DLD1 (cell line): ENCODE data around the gene COPRS.

ENCODE experiments used
- in situ Hi-C: cut with HindIII; loops from 2 replicates; pipeline ENCODE4 v1.10.0; 2017; ENCODE audit warnings: low sequenced_read_pairs

The COPRS gene

DNA sequence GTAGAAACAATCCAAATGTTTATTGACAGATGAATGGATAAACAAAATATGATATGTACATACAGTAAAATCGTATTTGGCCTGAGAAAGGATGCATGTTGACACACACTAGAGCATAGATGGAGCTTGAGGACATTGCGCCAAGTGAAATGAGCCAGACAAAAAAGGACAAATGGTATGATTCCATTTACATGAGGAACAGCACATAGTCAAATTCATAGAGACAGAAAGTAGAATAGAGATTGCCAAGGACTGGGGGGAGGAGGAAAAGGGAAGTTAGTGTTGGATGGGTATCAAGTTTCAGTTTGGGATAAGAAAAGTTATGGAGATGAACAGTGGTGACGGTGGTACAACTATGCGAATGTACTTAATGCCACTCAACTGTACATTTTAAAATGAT is 47.9 kb downstream of the COPRS start:
- in situ Hi-C loops, result no loop called here

DNA sequence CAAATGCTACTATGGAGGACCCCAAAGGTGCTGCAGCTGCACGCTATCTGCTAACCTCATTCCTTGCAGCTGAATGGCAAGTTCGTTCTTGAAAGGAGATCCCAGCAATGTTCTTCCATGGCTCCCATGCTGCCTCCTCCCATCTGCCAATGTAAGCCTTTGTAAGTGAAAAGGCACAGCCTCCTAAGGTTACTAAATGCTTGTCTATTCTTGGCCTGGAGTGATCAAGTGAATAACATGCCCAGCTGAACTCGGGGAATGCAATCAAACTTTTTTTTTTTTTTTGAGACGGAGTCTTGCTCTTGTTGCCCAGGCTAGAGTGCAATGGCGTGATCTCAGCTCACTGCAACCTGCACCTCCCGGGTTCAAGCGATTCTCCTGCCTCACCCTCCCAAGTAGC is 49.2 kb downstream of the COPRS start:
- in situ Hi-C loops, result loop anchor here (10.0 kb wide), 1 partner anchor 55 kb away; no protein-coding TSS in a partner anchor

DNA sequence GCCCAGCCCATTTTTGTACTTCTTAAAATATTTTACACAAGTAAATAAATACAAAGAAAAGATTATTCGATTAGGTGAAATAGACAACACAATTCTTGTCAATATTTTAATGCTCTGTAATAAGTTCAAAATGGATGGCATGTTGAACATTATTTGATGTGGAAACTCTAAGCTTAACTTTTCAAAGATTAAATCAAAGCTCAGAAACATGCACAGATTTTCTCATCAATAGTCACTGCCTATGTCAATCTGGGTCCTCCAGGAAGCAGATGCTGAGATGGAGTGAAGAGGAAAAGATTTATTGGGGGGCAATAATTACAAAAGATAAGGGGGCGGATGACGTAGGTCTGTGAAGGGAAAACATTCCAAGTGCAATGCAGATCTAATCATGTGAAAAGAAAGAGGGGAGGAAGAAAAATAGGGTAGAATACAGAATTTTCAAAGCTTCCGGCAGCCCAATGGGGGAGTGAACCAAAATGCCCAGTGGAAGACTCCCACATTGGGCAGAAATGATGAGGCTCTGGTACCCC is 50.5 kb downstream of the COPRS start:
- in situ Hi-C loops, result loop anchor here (10.0 kb wide), 1 partner anchor 56 kb away; no protein-coding TSS in a partner anchor

DNA sequence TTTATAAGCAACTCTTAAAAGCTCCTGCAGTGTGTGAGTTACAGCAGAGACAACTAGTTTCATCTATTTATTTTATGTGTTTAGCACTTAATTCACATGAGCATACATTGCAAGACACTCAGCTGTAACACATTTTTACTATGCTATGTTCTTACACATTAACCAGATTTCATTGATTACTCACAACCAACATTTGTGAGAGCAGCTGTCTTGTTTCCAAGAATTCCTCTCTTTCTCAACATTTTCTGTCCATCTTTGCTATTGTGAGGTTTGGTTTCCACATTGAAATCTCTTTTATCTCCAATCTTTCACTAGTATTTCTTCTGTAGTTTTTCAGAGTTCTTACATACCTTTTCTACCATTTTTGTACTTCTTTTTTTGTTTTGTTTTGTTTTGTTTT is 51.2 kb downstream of the COPRS start:
- in situ Hi-C loops, result loop anchor here (10.0 kb wide), 1 partner anchor 57 kb away; no protein-coding TSS in a partner anchor

DNA sequence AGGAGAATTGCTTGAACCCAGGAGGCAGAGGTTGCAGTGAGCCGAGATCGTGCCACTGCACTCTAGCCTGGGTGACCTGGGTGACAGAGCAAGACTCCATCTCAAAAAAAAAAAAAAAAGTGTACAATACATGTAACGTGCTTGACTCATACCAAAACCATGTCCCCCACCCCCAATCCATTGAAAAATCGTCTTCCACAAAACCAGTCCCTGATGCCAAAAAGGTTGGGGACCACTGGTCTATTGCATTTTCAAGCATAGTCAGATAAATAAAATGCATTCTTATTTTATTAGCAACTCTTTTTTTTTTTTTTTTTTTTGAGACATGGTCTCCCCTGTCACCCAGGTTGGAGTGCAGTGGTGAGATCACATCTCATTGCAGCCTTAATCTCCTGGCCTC is 52.1 kb downstream of the COPRS start:
- in situ Hi-C loops, result loop anchor here (10.0 kb wide), 1 partner anchor 58 kb away; no protein-coding TSS in a partner anchor

DNA sequence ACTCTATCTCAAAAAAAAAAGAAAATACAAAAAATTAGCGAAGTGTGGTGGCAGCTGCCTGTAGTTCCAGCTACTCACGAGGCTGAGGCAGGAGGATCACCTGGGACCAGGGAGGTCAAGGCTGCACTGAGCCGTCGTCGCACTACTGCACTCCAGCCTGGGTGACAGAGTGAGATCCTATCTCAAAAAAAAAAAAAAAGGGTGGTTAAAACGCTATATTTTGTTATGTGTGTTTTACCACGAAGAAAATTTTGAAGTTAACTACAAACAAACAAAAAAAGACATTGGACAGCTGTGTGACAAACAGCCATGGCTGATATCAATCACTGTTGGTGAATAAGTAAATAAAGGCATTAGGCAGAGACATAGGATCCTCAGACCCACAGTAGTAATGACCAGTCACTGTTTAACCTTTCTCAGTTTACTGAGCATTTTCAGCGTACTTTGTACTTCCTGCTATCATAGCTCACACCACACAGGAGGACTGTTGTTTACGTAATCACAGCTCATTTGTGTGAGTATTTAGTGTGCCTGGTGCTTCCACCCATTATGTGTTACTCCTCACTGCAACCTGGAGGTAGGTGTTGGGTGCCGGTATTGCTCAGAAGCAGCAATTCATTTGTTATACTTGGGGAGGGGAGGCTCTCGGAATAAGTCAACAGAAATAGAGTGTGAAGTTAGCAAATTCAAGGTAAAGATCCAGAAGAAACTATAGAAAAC is 55.4 kb downstream of the COPRS start:
- in situ Hi-C loops, result loop anchor here (10.0 kb wide), 1 partner anchor 61 kb away; no protein-coding TSS in a partner anchor

DNA sequence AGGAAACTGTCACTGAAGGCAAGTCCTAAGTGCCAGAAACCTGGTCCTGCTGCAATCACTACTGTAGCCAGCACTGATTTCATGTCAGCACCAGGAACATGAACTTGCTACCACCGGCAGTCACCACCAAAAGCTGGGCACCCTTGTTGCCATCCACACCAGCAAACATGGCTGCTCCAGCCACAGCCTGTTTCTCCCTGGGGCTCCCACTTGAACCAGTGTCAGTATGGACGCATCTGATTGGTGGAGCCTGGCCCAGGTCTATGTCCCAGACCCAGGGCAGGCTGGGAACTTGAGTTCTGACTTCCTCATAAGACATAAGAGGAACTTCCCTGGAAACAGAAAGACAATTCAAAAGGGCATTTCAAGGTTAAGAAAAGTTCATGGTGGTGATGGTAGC is 56.5 kb downstream of the COPRS start:
- in situ Hi-C loops, result loop anchor here (10.0 kb wide), 1 partner anchor 62 kb away; no protein-coding TSS in a partner anchor
